Stimulated activated CD8-positive, alpha-beta memory T cell treated with anti-CD3 and anti-CD28 coated beads, Interleukin-4, amount 100 ng/mL, for 48 hours (primary cell): Measurements from ENCODE around the gene MAP3K3.
A peak's percentile ranks its signal among the peaks of the same experiment; 100 is the strongest.

Source experiments
- DNase-seq: peaks from one replicate; pipeline ENCODE4 v3.0.0-alpha.2; 2020

Gene MAP3K3

DNA sequence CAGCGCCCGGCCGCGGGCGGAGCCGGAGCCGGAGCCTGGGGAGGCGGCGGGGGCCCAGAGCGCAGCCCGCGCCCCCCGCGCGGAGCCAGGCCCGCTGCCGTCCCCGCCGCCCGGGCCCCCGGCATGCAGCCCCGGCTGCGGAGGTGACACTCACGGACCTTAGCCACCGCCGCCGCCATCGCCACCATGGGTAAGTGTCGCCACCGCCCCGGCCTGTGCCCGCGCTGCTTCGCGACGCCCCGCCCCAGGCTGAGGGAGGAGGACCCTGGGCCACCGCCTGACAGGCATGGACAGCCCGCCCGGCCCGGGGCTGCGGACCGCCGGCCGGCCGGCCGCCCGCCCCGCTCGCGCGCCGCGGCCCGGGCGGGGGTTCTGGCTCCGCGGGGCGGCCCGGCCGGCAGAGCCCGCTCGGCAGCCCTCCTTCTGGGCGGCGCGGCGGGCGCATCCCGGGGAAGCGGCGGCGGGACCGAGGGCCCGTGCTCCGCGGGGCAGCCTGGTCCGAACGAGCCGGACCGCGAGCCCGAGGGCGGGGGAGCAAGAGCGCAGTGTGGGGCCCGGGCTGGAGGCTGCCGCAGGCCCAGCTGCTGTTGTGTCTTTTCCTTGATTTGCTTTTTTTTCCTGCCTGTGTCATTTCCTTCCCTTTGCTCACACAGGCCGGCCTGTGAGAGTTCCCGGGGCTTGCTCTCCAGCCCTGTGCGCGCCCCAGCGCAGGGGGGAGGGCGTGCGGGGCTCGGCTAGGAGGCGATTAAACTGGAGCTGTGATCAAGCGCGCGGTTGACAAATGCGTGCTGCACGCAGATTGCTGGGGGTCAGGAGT, 565 bp downstream of the MAP3K3 start:
- DNase-seq, result peak; percentile 74

GRCh38 chr17:63623786-63624530, 1.7 kb downstream of the MAP3K3 start:
- DNase-seq, result no peak

- DNase-seq, result no peak
Observed at GRCh38 chr17:63624531-63624880, 2.3 kb downstream of the MAP3K3 start.

- no peak for DNase-seq
Observed at GRCh38 chr17:63626551-63627180, 4.4 kb downstream of the MAP3K3 start.

DNA sequence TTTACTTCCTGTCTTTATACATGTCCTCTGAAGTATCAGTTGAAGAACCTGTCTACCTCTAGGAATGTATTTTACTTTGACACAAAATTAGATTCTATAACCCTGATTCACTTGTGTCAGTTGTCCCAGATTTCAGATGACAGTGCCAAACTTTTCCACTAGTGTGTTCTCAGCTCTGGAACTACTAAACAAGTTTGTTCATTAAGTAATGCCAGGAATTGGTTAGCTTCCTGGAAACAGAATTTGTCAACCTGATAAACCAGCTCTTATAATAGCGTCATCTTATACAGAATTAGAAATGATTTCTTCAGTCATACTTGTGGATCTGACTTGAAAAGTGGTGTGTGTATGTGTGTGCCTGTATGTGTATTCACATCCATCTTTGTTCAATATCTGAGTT, 7.4 kb downstream of the MAP3K3 start:
- no peak for DNase-seq

DNA sequence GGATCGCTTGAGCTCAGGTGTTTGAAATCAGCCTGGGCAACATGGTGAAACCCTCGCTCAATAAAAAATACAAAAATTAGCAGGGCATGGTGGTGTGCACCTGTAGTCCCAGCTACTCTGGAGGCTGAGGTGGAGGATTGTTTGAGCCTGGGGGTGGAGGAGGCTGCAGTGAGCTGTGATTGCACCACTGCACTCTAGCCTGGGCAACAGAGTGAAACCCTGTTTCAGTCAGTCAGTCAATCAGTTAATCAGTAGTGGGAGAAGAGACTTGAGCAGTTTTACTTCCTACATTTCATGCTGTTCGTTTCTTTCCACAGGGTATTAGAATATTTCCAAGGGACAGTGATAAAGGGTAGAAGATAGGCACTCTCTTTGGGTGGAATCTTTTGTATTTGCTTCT, 8.8 kb downstream of the MAP3K3 start:
- no peak for DNase-seq

GRCh38 chr17:63631626-63632025, 9.4 kb downstream of the MAP3K3 start:
- no peak for DNase-seq

- DNase-seq, result no peak
Observed at GRCh38 chr17:63633742-63634141, 11.5 kb downstream of the MAP3K3 start.

DNA sequence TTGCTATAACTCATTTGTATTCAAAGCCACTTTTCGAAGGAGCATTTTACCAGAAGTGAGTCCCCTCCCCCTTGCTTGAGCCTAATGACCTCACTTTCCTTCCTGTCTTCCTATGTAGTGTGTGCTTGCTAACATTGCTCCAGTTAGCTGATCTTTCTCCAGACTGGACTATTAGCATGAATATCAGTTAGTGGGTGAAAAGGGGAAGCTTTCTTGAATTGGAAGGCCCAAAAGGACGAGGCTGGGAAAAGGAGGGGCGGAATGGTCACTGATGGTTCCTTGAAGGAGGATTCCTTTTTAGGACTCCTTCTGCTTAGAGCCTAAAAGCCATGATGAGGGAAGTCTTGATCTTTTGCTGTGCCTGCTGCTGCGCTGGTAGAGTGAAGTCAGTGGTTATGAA, 11.9 kb downstream of the MAP3K3 start:
- DNase-seq, result no peak

- no peak for DNase-seq
Observed at GRCh38 chr17:63634816-63635215, 12.6 kb downstream of the MAP3K3 start.

DNA sequence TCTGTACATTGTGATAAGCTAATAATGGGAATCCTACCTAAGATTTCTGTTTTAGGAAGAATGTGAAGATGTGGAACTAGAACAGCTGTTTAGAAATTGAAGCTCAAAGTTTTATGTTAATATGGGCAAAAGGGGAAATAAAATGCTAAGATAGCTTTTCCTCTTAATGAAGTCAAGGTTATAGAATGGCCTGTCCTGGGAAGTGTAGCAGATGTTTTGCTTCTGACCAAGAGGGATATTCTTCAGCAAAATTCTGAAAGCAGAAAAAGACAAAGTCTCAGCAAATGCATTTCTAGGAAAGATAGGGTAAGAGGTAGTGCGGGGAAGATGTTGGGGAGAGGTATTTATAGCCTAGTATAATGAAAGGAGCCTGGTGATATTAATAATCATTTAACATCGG, 13.1 kb downstream of the MAP3K3 start:
- DNase-seq, result no peak

- no peak for DNase-seq
Observed at GRCh38 chr17:63635787-63636186, 13.6 kb downstream of the MAP3K3 start.

DNA sequence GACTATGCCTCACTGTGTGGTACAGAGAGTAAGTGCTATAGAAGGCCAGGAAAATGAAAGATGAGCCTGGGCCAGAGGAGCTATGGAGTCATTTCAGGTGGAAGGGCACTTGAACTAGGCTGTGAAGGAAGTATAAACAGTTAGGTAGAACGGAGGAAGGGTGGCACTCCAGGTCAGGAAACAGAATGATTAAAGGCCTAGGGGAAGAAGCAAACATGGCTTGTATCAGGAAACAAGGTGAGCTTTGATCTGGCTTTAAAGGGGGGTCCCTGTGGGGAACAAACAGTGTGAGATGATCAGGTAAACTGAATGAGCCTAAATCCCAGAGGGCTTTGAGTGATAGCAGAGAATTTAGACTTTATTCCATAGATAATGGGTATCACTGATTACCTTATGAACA, 16.9 kb downstream of the MAP3K3 start:
- DNase-seq, result no peak

- DNase-seq, result no peak
Observed at GRCh38 chr17:63640038-63640437, 17.8 kb downstream of the MAP3K3 start.

DNA sequence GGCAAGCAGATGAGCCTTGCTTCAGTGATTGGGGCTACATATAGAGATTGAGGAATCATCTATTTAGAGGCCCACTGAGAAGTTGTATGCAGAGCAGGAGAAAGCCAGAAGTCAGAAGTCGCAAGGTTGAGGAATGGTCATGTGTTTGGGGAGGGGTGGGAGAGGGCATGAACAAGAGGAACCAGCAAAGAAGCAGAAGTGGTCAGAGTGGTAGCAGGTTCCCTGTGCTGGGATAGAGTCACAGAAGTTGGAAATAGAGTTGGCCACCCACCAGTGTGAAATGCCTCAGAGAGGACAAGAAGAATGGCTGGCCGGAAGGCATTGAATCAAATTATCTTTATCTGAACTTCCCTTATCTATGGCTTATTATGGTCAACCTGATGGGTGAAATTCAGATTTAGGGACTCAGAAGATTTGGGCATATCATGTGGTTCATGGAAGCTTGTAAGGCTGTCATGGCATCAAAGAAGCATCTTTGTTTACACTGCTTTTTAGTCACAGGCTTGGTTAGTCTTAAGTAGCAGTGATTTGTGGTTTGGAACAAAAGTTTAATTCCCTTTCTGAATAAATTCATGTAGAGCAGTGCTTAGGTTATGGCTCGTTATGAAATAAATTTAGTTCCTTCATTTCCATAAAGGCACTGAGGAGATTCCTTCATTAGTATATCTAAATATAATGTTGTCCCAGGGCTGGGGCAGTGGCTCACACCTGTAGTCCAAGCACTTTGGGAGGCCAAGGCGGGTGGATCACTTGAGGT, 19.7 kb downstream of the MAP3K3 start:
- no peak for DNase-seq

GRCh38 chr17:63644846-63645245, 22.6 kb downstream of the MAP3K3 start:
- no peak for DNase-seq

DNA sequence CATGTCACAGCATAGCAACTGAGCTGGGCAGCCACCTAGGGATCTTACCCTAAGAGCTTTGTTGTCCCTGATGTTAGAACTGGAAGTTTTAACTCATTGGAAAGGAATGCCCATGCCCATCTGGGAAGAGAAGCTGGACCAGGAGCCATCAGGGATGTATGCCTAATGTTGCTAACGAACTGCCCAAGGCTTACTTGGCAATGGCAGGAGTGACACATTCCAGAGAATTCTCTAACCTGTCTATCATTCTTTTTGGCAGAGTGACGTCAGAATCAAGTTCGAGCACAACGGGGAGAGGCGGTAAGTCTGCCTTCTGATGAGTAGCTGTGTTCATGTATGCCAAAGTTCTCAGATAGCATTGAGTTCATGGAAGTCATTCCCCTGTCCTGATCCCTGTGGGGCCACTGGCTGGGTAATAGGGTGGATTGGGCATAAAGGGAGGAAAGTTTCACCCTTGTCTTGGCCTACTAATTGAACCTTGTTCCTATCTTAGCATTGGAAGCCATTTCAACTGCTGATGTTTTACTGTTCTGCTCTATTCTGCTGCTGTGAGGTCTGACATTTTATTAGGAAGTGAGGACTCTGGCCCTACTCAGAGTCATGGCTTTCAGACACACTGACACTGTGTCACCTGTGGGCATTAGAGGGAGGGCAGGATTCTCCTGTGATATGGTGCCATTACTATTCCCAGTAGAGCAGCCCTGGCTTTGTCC, 23.7 kb downstream of the MAP3K3 start:
- DNase-seq, result no peak

GRCh38 chr17:63646488-63646806, 24.2 kb downstream of the MAP3K3 start:
- DNase-seq, result no peak

GRCh38 chr17:63647065-63647725, 25.0 kb downstream of the MAP3K3 start:
- no peak for DNase-seq

DNA sequence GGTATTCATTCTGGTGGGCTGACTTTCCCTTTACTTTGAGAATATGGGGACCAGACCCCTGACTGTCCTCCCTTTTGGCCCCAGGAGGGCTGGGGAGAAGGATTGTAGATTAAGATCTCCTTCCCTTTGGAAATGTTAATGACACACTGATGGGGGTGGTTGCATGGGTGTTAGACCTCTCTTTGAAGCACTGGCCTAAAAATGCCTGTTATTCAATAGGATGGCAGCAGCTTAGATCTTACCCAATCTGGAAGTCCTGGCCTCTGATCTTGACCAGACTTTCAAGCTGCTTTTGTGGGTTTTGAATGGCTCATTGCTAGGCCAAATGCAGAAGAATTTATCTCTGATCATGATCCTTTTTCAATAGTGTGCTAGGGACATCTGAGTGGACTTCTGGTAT, 25.7 kb downstream of the MAP3K3 start:
- no peak for DNase-seq

- no peak for DNase-seq
Observed at GRCh38 chr17:63649813-63650212, 27.6 kb downstream of the MAP3K3 start.

- no peak for DNase-seq
Observed at GRCh38 chr17:63652106-63652505, 29.9 kb downstream of the MAP3K3 start.
